ENCODE data around the gene CRTC2. TPM values are rescaled to one million over a fixed set of nuclear protein-coding genes. Genes with fewer than 3 reads are reported as not detected.
A peak's percentile ranks its signal among the peaks of the same experiment; 100 is the strongest.

The CRTC2 gene
- total and polyA plus RNA-seq, 9 of the 15 experiments (the other 6 are each of a cell fraction or from before 2014, with no cell fraction given), result 2.7 to 26.4 (median 10.2) TPM

DNA sequence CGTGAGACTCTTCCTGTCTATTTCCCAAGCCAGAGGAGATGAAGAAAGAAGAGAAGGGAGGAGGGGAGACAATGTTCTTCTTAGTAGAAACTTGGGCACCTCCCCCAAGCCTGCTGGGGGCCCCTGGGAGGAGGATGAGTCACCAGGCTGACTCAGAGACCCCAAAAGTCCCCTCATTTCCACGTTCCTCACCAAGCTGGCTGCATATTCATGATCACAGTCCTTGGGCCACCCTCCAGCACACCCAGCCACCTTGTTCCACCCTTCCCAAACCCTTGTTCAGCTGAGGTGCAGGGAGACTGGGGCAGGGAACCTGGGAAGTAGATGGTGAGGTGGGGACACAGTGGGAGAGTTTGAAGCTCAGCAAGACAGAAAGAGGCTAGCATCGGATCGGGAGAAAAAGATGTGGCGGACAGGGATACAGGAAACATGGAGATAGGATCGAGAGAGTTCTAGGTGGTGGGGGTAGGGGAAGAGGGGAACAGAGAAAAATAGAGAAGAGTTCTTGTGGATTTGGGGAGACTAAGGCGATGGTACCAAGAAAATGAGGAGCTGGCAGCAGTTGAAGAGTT lies 27.0 kb upstream of the CRTC2 start:
- intact Hi-C loops (cut with micrococcal nuclease), result loop anchor here (5.0 to 10.0 kb wide), 5 partner anchors 38 to 631 kb away; partner anchors contain the start of genes DENND4B, ILF2 and S100A9
- TF ChIP-seq CREB1 (IDR thresholded peaks at IDR 0.05), result no peak
- TF ChIP-seq CREB1 (CRISPR knock-in tag; IDR thresholded peaks at IDR 0.05), result no peak
- 0 out of 2 replicates have a peak, but pooled peaks have one; percentile 22 for TF ChIP-seq ARID4B (CRISPR knock-in tag; IDR thresholded peaks at IDR 0.05)
- TF ChIP-seq RB1 (IDR thresholded peaks at IDR 0.05; ENCODE audit: low read depth), result no peak
- TF ChIP-seq ZNF586 (CRISPR knock-in tag; conservative IDR thresholded peaks at IDR 0.05), result no peak
- TF ChIP-seq, protein P1, sequence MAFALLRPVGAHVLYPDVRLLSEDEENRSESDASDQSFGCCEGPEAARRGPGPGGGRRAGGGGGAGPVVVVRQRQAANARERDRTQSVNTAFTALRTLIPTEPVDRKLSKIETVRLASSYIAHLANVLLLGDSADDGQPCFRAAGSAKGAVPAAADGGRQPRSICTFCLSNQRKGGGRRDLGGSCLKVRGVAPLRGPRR (CRISPR knock-in tag; IDR thresholded peaks at IDR 0.05), result no peak
- no peak for TF ChIP-seq RHOXF2B (CRISPR knock-in tag; conservative IDR thresholded peaks at IDR 0.05)
- TF ChIP-seq PHF8 (IDR thresholded peaks at IDR 0.05; ENCODE audit: borderline replicate concordance, low read length), result no peak
- TF ChIP-seq PTRF (tag; IDR thresholded peaks at IDR 0.05), result no peak
- no peak for TF ChIP-seq ZBTB43 (CRISPR knock-in tag; IDR thresholded peaks at IDR 0.05)
- TF ChIP-seq RBFOX2 (IDR thresholded peaks at IDR 0.05; ENCODE audit: low read depth, low read length), result peak; percentile 35; the same call in 1 of the 2 replicates
- TF ChIP-seq CBFA2T3 (IDR thresholded peaks at IDR 0.05), result 0 out of 2 replicates have a peak, but pooled peaks have one; percentile 18
- no peak for TF ChIP-seq ZNF780A (CRISPR knock-in tag; IDR thresholded peaks at IDR 0.05)
- TF ChIP-seq ZNF507 (tag; conservative IDR thresholded peaks at IDR 0.05), result no peak
- TF ChIP-seq SMARCC2 (IDR thresholded peaks at IDR 0.05; ENCODE audit: low read depth), result peak; percentile 68; the same call in 1 of the 2 replicates
- no peak for TF ChIP-seq SAFB (IDR thresholded peaks at IDR 0.05; ENCODE audit: borderline replicate concordance, low read depth, low read length)

More for the DNA sequence above, 27.0 kb upstream of the CRTC2 start:
- Histone ChIP-seq H4K20me1 (replicated peaks; ENCODE audit: control insufficient read depth, insufficient read depth, low read length) (no peaks in the 10 kb centered on the region), H3K4me1 (replicated peaks in 1 of 2; ENCODE audit: control insufficient read depth in 2 of 2, insufficient read depth in 2 of 2, low read length in 2 of 2) (peaks cover 5 to 14% of the 10 kb centered on the region in 2 experiments; a peak in 4 of 5 replicates), H3K9me1 (ENCODE audit: control insufficient read depth, insufficient read depth, low read length) (no peaks in the 10 kb centered on the region), H3K36me3 (ENCODE audit: control insufficient read depth, insufficient read depth, low read length) (peaks cover 21% of the 10 kb centered on the region; the same call in 2 of the 3 replicates), H3K4me3 (peak overlapping the region; percentile 55), H3K9ac (ENCODE audit: insufficient read depth in 1 of 2, low read depth in 2 of 2, low read length in 2 of 2) (peak overlapping the region; percentile 89 to 93), H3K4me2 (ENCODE audit: insufficient read depth, low read length) (peak overlapping the region; percentile 94), H2AFZ (ENCODE audit: low read depth, low read length) (peak overlapping the region; percentile 65), H3K79me2 (ENCODE audit: control insufficient read depth, insufficient read depth, low read length) (peaks cover 15% of the 10 kb centered on the region), H3K27me3 (ENCODE audit: control insufficient read depth in 2 of 2, insufficient read depth in 2 of 2, low read length in 2 of 2) (no peaks in the 10 kb centered on the region), H3K27ac (ENCODE audit: extremely low read depth, low read depth, low read length) (peak overlapping the region; percentile 75), H3K9me3 (replicated peaks; ENCODE audit: control insufficient read depth, insufficient read depth, low read depth, low read length) (no peaks in the 10 kb centered on the region)
- DNase-seq (ENCODE audit: extremely low read depth in 1 of 4, low spot score in 3 of 4) (peak; percentile 60 to 80 (median 67)), FAIRE-seq (peak; percentile 64), ATAC-seq (peak; percentile 26)
- 5% methylated on average over 7 of the region's 7 CpGs for WGBS (ENCODE audit: insufficient coverage, low coverage, missing lambda C conversion rate)
- ChIA-PET POLR2A (interaction anchor here (0.8 to 2.8 kb wide), 9 partner anchors 8 to 327 kb away, joined by 3 to 16 read pairs (median 6); partner anchors contain the start of genes CREB3L4, DENND4B, JTB and SNAPIN), CTCF (ENCODE audit: low intra/inter-chr PET ratio) (interaction anchor here (1.4 kb wide), 1 partner anchor 189 kb away, joined by 8 read pairs; no protein-coding TSS in a partner anchor)
- in situ Hi-C loops (cut with MboI), result loop anchor here (5.0 to 10.0 kb wide), 3 partner anchors 188 to 481 kb away; partner anchors contain the start of gene NPR1
- no TSS peak for BruUV-seq (replicated peaks)

All from K562 (cell line).